ENCODE measurements around the gene TMEM132D. TPM values are rescaled to one million over a fixed set of nuclear protein-coding genes. Genes with fewer than 3 reads are reported as not detected.

The TMEM132D gene
- total RNA-seq, 1 donor from 2014 or later: 1.1 TPM

- Histone ChIP-seq H2AFZ (replicated peaks) (no peak overlapping the region), H4K20me1 (ENCODE audit: low read depth) (no peaks in the 10 kb centered on the region), H3K9ac (no peak overlapping the region), H3K9me3 (ENCODE audit: low read depth) (no peaks in the 10 kb centered on the region), H3K79me2 (ENCODE audit: low read depth) (no peaks in the 10 kb centered on the region), H3K27me3 (no peaks in the 10 kb centered on the region), H3K4me3 (no peak overlapping the region), H3K4me2 (no peak overlapping the region), H3F3A (ENCODE audit: low read depth) (no peaks in the 10 kb centered on the region), H3K27ac (no peak overlapping the region), H3K4me1 (peaks cover 8% of the 10 kb centered on the region), H3K36me3 (no peaks in the 10 kb centered on the region)
- Mint-ChIP-seq H3K36me3 (no peaks in the 10 kb centered on the region), H3K4me3 (peak overlapping the region; percentile 22), H3K27ac (peak overlapping the region; percentile 27), H3K4me1 (peaks cover 35% of the 10 kb centered on the region), H3K27me3 (ENCODE audit: insufficient read depth, low read depth) (peaks cover 8% of the 10 kb centered on the region), H3K9me3 (peaks cover 5% of the 10 kb centered on the region)
- no peak for DNase-seq (ENCODE audit: low spot score)
- no peak for TF ChIP-seq EZH2 (IDR thresholded peaks at IDR 0.05)
- TF ChIP-seq EZH2phosphoT487 (IDR thresholded peaks at IDR 0.05): no peak
- TF ChIP-seq CTCF (IDR thresholded peaks at IDR 0.05): no peak
Measured at GRCh38 chr12:129103231-129103630, 800.6 kb downstream of the TMEM132D start.

GRCh38 chr12:129102233-129102632, 801.6 kb downstream of the TMEM132D start:
- Histone ChIP-seq H3F3A (ENCODE audit: low read depth) (no peaks in the 10 kb centered on the region), H3K4me1 (peaks cover 8% of the 10 kb centered on the region), H3K27me3 (no peaks in the 10 kb centered on the region), H3K27ac (no peak overlapping the region), H2AFZ (replicated peaks) (no peak overlapping the region), H3K4me2 (peak overlapping the region; percentile 44), H4K20me1 (ENCODE audit: low read depth) (no peaks in the 10 kb centered on the region), H3K79me2 (ENCODE audit: low read depth) (no peaks in the 10 kb centered on the region), H3K9me3 (ENCODE audit: low read depth) (no peaks in the 10 kb centered on the region), H3K4me3 (no peak overlapping the region), H3K9ac (no peak overlapping the region), H3K36me3 (no peaks in the 10 kb centered on the region)
- peak overlapping the region; percentile 42 for H3K27ac Mint-ChIP-seq
- peaks cover 35% of the 10 kb centered on the region for H3K4me1 Mint-ChIP-seq
- H3K36me3 Mint-ChIP-seq: no peaks in the 10 kb centered on the region
- DNase-seq (ENCODE audit: low spot score): no peak
- peaks cover 7% of the 10 kb centered on the region for H3K27me3 Mint-ChIP-seq (ENCODE audit: insufficient read depth, low read depth)
- peaks cover 5% of the 10 kb centered on the region for H3K9me3 Mint-ChIP-seq
- H3K4me3 Mint-ChIP-seq: no peak overlapping the region
- TF ChIP-seq CTCF (IDR thresholded peaks at IDR 0.05) (no peak), EZH2phosphoT487 (IDR thresholded peaks at IDR 0.05) (no peak), EZH2 (IDR thresholded peaks at IDR 0.05) (no peak)

- Histone ChIP-seq H3K4me1 (peaks cover 8% of the 10 kb centered on the region), H3K27me3 (no peaks in the 10 kb centered on the region), H3K27ac (peak overlapping the region; percentile 13), H3K4me3 (no peak overlapping the region), H2AFZ (replicated peaks) (no peak overlapping the region), H4K20me1 (ENCODE audit: low read depth) (no peaks in the 10 kb centered on the region), H3K9ac (no peak overlapping the region), H3K36me3 (no peaks in the 10 kb centered on the region), H3K79me2 (ENCODE audit: low read depth) (no peaks in the 10 kb centered on the region), H3F3A (ENCODE audit: low read depth) (no peaks in the 10 kb centered on the region), H3K9me3 (ENCODE audit: low read depth) (no peaks in the 10 kb centered on the region), H3K4me2 (peak overlapping the region; percentile 44)
- Mint-ChIP-seq H3K4me3 (no peak overlapping the region), H3K27me3 (ENCODE audit: insufficient read depth, low read depth) (peaks cover 8% of the 10 kb centered on the region), H3K36me3 (no peaks in the 10 kb centered on the region), H3K27ac (peak overlapping the region; percentile 42), H3K9me3 (peaks cover 3% of the 10 kb centered on the region), H3K4me1 (peaks cover 35% of the 10 kb centered on the region)
- peak; percentile 44 for DNase-seq (ENCODE audit: low spot score)
- TF ChIP-seq CTCF (IDR thresholded peaks at IDR 0.05) (no peak), EZH2 (IDR thresholded peaks at IDR 0.05) (no peak), EZH2phosphoT487 (IDR thresholded peaks at IDR 0.05) (no peak)
Measured at GRCh38 chr12:129101816-129102215, 802.0 kb downstream of the TMEM132D start.
